Lower leg skin (tissue), 3 donors: ENCODE data around the gene TXNL1.

Experiments
- POLR2A ChIP-seq, 2 donors: fragments of 450-650 bp; IDR thresholded peaks; one replicate each; pipeline ENCODE4 v1.6.1; 2016 to 2017; ENCODE audit warnings: antibody characterized with exemption in 2 of 2, mild to moderate bottlenecking in 1 of 2, moderate library complexity in 1 of 2
- TF ChIP-seq, protein P1 (sequence below), 3 donors: fragments of 450-650 bp; IDR thresholded peaks; one replicate each; pipeline ENCODE4 v1.5.1; 2016; ENCODE audit warnings: antibody characterized with exemption in 3 of 3, mild to moderate bottlenecking in 3 of 3, moderate library complexity in 2 of 3

- TF ChIP-seq, protein P1, sequence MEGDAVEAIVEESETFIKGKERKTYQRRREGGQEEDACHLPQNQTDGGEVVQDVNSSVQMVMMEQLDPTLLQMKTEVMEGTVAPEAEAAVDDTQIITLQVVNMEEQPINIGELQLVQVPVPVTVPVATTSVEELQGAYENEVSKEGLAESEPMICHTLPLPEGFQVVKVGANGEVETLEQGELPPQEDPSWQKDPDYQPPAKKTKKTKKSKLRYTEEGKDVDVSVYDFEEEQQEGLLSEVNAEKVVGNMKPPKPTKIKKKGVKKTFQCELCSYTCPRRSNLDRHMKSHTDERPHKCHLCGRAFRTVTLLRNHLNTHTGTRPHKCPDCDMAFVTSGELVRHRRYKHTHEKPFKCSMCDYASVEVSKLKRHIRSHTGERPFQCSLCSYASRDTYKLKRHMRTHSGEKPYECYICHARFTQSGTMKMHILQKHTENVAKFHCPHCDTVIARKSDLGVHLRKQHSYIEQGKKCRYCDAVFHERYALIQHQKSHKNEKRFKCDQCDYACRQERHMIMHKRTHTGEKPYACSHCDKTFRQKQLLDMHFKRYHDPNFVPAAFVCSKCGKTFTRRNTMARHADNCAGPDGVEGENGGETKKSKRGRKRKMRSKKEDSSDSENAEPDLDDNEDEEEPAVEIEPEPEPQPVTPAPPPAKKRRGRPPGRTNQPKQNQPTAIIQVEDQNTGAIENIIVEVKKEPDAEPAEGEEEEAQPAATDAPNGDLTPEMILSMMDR (IDR thresholded peaks at IDR 0.05) = no peak
- TF ChIP-seq POLR2A (IDR thresholded peaks at IDR 0.05) = no peak
These were observed 3.4 kb upstream of the TXNL1 start for GRCh38 chr18:56641714-56642337.
